HG02981 (cell line): ENCODE measurements around the gene TPCN1.
A peak's percentile ranks its signal among the peaks of the same experiment; 100 is the strongest.

Experiments used
- ATAC-seq: cut with Tn5 transposase; IDR thresholded peaks from one replicate; pipeline ENCODE4 v1.9.1; 2021; ENCODE audit warnings: mild to moderate bottlenecking, moderate library complexity; ENCODE audit not compliant: unreplicated experiment

TPCN1 gene

GRCh38 chr12:113221181-113221996 lies at the start of gene TPCN1:
TSS of gene TPCN1 (plus strand) at chr12:113221464. CDS start at chr12:113226853, 5,389 bp downstream.
- ATAC-seq: peak; percentile 91

- ATAC-seq: no peak
Observed at GRCh38 chr12:113171543-113171942, 49.7 kb upstream of the TPCN1 start.

GRCh38 chr12:113172185-113172584 lies 49.1 kb upstream of the TPCN1 start:
- no peak for ATAC-seq

GRCh38 chr12:113173081-113173698 lies 48.1 kb upstream of the TPCN1 start:
- peak; percentile 42 for ATAC-seq

GRCh38 chr12:113174461-113175384 lies 46.5 kb upstream of the TPCN1 start:
- ATAC-seq: no peak

- ATAC-seq: no peak
Observed at GRCh38 chr12:113179023-113179422, 42.2 kb upstream of the TPCN1 start.

GRCh38 chr12:113180333-113180732 lies 40.9 kb upstream of the TPCN1 start:
- no peak for ATAC-seq

- ATAC-seq: no peak
Observed at GRCh38 chr12:113181975-113182374, 39.3 kb upstream of the TPCN1 start.

- no peak for ATAC-seq
Observed at GRCh38 chr12:113183030-113183589, 38.2 kb upstream of the TPCN1 start.

- ATAC-seq: peak; percentile 54
Observed at GRCh38 chr12:113184098-113184899, 37.0 kb upstream of the TPCN1 start.

- ATAC-seq: peak; percentile 80
Observed at GRCh38 chr12:113184900-113185179, 36.4 kb upstream of the TPCN1 start.

- ATAC-seq: peak; percentile 39
Observed at GRCh38 chr12:113185180-113186032, 35.9 kb upstream of the TPCN1 start, which contains the start of the genes DDX54 and RITA1. TSS of gene DDX54 (minus strand) at chr12:113185478. CDS start at chr12:113185451, 27 bp downstream. TSS of gene RITA1 (plus strand) at chr12:113185721. CDS start at chr12:113186747, 1,026 bp downstream.

- no peak for ATAC-seq
Observed at GRCh38 chr12:113186033-113186365, 35.3 kb upstream of the TPCN1 start.

GRCh38 chr12:113186666-113187325 lies 34.5 kb upstream of the TPCN1 start:
- ATAC-seq: no peak

GRCh38 chr12:113189361-113189760 lies 31.9 kb upstream of the TPCN1 start:
- no peak for ATAC-seq

GRCh38 chr12:113190761-113191160 lies 30.5 kb upstream of the TPCN1 start:
- ATAC-seq: no peak

- ATAC-seq: no peak
Observed at GRCh38 chr12:113191227-113191626, 30.0 kb upstream of the TPCN1 start.

GRCh38 chr12:113194971-113195391 lies 26.3 kb upstream of the TPCN1 start:
- no peak for ATAC-seq

GRCh38 chr12:113195598-113195997 lies 25.7 kb upstream of the TPCN1 start:
- no peak for ATAC-seq
